ENCODE measurements around the gene NKAIN2.
A peak's percentile ranks its signal among the peaks of the same experiment; 100 is the strongest.

Gene NKAIN2

DNA sequence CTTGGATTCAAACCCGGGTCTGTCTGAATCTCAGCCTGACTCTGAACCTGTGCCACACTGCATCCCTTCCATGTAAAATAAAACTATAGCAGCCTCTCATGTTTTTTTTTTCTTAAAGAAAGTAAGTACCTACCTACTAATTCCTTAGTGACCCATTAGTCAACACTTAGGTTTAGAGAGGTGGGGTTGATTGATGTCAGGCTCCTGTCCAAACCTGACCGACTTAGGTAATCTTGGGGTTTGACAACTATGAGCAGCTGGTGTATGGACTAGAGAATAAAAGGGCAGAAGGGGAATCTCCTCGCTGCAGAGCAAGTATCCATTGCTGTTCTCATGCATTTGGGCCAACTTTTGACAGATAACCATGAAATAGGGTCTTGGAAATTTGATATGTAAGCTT is 6.5 kb downstream of the NKAIN2 start:
- no peak for DNase-seq

DNA sequence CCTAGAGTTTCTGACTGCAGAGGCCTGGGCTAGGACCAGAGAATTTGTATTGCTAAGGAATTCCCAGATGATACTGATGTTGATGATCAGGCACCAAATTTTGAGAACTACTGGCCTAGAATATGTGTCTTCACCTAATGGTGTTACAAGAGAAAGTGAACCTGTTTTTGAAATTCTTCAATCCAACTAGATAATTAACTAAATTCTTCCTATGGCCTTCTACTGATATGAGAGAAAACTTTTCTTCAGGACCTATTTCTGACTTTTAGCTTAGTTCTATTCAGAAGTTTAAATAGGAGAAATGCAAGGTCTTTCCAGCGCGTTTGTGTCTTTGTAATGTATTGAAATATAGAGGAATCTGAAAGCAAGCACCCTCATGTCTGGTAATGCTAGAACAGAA is 7.3 kb downstream of the NKAIN2 start:
- DNase-seq: peak; percentile 15

DNA sequence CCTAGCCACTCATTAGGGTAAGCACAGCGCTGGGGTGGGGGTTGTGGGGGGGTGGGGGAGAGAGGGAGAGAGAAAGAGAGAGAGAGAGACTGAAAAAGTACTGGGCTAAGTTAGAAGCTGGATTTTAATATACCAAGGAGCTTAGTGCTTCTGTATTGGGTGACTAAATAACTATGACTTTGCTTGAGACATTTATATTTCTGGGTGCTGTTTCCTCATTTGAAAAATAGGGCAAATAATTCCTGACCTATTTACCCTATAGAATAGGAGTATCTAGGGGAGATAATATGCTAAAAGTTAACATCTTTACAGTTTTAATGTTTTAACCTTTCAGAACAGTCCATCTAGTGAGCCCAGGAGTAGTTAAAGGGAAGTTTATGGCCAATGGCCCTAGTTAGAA is 7.7 kb downstream of the NKAIN2 start:
- no peak for DNase-seq

DNA sequence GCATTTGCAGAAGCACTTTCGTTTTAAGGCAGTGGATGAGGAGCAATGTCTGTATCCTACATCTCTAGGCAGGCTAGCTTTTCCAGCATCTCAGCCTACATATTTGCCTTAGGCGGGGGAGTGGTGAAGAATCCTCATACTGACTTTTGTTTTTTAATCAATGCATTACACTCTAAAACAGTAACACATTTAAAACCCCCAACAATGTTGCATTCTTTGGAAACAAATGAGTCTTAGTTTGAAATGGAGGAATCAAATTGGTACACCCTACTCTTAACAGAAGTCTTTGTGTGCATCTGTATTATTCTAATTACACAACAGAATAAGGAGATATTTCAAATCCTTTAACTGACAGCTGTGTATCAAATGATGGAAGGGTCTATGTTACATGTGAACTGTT is 9.0 kb downstream of the NKAIN2 start:
- DNase-seq: no peak

DNA sequence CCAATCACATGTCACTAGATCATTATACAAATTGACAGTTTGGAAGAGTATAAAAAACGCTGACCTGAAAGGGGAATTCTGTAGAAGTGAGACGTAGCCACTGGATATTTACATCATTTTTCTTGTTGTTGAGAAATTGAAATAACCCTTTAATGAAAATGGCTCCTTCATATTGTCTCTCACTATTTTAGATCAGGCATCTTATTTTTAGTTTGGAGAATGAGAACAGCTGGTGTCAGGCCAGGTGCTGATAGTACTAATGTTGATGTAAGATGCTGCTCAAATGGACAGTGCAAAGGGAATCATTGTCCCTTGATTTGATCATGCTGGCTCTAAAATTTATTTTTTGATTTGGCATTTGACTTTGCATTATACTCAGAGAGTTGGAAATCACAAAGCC is 17.4 kb downstream of the NKAIN2 start:
- peak; percentile 33 for DNase-seq

DNA sequence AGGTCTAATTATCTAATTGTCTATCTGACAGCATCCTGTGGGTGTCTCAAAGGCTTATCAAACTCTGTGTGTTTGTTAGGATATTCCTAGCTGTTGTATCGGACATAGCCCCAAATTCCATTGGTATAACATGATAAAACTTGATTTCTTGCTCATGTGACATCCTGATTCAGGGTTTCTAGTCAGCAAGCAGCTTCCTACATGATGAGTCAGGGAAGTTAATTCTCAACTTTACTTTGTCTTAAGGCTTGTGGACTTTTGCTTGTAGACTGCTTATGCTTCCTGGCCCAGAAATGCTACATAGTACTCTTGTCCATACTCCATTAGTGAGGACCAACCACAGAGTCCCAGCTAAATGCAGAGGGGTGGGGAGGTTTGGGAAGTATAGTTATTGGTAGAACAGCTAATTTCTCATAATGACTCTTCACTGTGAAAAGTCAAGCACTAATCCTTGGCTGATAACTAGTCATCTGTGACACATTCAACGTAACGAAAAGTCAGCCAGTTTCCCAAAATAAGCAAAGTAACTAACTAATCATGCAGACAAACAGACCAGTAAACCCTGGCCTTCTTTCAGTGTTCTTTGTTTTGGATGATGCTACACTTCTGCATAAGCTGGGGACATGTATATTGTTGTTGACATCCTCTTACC is 25.8 kb downstream of the NKAIN2 start:
- DNase-seq: no peak

DNA sequence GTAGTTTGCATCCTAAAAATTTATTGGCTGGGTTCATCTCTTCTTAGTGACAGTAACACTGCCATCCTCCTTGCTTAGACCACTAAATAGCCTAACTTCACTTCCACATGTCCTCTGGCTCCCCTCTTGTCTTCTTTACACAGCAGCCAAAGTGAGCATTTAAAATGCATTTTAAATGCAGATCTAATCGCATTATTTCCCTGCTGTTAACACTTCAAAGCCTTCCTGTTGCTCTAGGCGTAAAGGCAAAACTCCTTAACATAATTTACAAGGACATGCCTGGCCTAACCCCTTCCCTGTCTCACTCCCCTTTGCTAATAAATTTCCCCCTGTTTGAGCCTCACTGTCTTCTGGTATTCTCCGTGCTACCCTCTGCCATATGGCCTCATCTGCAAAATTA is 26.5 kb downstream of the NKAIN2 start:
- DNase-seq: no peak

DNA sequence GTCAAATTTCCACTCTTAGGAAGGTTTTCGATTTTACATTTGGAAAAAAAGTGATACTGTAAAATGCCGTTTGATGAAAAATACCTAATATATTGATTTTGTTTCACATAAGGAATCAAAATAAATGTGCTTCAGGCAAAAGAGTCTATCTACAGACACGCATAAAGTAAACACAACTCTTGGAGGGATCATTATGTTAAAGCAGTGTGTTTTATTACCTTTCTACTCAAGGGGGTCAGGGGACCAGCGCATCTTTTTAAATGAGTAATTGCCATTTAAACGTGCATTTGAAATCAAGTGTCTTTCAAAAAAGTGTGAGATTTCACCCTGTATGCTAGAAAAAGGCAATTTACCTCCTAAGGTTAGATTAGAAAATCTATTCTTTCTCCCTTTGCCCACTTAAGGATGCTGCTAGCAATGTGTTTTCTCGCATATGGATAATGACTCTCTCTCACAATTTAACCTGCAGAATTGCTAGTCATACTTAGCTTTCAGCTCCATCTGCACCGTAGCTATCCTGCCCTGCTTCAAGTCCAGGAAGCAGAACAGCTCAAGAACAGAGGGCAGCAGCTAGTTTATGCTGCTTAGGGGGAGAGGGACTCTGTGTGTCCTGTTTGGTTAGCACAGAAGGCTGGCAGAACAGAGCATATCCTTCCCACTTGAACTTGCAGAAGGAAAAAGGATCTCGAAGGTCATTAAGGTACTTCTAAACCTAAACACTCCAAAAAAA is 35.0 kb downstream of the NKAIN2 start:
- DNase-seq: peak; percentile 50

DNA sequence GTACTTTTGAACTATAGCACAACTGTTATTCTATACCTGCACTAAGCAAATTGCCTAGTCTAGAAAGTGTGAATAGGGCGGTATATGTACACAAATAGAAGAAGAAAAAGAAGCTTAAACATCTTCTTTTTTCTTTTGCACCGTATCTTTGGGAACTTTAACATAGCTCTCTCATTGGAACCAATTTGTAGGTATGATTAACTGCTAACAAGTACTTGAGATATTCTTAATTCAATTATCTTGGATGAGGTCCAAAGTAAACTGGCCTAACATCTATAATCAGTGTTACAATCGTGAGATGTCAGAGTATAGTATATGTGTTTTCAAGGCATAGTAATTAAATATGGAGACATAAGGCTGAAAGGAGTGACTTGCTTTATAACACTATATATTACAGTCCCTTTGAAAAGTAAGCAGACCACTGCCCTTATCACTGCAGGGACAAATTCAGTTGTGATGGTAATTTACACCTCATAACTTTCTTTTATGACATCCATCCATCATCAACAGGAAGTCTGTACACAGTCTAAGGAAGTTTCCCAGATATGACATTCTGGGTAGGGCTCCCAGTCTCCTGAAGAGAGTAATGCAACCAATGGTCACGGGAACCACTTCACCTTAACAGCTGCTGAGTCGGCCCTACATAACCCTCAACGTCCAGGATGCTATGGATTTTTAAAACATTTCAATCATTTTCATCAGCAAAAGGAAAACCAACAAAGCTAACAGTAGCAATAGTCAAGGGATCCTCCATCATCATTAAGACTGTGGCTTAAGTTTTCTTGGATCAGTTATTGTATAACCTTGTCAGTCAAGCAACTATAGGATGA is 37.6 kb downstream of the NKAIN2 start:
- DNase-seq: peak; percentile 55

DNA sequence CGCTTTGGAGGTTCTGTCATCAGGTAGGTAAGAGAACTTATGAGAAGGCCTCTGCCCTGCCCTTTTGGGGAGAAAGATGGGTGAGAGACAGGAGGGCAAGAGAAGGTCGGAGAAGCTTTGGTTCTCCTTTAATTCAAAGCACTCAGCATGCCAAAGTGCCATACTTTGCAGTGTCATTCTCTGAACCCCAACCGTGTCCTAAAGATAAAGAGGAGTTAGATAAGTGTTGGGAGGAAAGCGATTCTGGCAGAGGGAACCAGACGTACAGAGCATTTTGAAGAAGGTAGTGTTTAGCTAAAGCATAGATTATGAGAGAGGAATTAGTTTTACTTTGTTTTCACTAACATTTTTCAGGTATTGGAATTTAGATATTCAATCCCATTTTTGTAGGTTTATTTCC is 40.3 kb downstream of the NKAIN2 start:
- no peak for DNase-seq

DNA sequence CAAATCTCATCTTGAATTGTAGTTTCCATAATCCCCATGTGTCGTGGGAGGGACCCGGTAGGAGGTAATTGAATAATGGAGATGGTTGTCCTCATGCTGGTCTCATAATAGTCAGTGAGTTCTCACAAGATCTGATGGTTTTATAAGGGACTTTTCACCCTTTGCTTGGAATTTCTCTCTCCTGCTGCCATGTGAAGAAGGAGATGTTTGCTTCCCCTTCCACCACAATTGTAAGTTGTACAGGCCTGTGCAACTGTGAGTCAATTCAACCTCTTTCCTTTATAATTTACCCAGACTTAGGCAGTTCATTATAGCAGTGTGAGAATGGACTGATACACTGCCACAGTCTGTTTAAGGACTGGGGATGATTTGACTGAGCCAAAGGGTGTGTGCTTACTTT is 44.7 kb downstream of the NKAIN2 start:
- DNase-seq: no peak

DNA sequence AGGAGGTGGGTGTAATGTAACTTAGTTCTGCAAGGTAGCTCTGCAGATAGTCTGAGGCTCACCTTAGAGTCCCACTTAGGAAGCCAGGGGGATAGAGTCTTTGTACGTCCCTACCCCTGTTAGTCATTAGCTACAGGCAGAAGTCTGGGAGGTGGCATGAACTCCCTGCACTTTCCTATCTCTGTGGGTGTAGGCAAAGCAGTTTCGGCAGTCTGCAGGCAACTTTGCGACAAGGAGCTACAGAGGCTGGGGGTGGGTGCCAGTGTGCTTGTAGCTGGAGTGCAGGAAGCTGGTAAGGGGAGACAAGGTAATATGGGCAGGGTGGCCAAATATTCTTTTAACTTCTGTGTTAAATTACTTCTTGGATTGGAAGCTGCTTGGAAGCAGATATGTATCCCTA is 45.7 kb downstream of the NKAIN2 start:
- no peak for DNase-seq

DNA sequence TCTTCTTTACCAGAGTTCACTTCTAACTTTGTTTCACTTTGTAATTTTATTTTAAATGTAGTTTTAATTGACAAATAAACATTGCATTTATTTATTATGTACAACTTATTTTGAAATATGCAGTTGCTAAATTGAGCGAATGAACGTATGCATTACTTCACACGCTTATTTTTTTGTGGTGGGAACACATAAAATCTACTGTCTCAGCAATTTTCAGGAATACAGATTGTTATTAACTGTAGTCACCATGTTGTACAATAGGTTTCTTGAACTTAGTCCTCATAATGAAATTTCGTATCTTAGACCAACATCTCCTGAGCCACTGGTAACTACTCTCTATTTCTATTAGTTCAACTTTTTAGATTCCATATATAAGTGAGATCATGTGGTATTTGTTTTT is 46.9 kb downstream of the NKAIN2 start:
- DNase-seq: no peak

DNA sequence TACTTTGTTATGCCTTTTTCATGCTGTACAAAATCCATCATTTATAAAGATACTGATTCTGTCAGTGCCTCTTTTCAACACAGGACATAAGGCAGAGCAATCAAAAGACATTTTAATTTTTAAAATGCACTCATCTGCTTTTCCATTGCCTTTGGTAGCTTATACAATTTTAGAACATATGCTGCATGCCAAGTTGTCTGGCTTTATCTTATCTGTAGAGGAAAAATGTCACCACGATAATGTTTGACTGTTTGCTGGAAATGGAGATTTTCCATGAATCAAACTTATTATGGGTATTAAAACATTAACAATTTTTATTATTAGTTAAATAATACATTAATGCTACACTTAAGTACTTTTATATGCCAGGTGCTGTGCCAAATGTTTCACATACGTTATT is 50.5 kb downstream of the NKAIN2 start:
- DNase-seq: no peak

DNA sequence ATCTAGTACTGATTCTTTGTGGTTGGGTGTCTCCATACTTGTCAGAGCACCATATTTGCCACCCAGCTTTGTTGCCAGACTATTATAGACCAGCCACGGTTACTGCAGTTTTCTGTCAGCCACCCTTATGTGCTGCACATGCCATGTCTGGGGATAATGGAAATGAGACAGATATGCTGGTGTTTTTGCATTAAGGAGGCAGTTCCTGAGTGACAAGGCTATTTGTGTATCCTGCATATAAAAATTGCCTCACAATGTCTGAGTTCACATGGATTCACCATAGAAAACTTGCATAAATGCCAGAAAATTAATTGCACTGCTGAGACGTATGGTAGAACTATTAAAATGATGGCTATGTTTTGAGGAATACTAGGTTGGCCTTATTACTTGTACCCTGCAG is 51.8 kb downstream of the NKAIN2 start:
- no peak for DNase-seq

DNA sequence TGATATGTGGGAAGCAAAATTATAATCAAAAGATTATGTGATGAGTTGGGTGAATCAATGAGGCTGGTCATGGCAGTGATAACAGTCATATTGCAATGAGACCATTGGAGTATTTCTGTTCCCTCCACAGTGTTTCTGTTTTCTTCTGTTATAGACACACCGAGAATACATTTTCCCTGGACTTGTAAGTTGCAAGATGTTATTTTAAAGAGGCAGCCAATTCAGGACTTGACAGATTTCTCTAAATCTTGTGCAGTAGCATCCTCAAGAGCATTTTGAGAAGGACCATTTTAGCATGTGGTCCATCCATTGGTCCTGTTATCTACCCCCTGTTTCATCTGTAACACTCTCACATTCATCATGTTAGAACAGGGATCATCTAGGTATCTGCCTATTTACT is 55.6 kb downstream of the NKAIN2 start:
- DNase-seq: no peak

DNA sequence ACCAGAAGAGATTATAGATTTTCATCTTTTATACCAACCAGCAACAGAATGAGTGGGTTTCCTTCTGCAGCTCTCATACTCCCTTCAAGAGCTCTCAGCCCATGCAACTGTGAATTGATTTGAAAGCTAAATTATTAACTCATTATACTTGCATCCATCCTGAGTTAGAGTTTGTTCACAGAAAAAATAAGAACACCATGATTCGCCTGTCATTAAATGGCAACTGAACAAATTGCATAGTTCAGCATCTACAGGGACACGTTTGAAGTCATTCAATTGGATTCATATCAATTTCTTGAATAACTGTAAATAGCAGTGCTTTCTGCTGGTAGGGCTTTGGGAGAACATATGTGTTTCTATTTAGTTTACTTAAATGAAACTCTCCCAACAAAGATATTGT is 65.7 kb downstream of the NKAIN2 start:
- DNase-seq: no peak

DNA sequence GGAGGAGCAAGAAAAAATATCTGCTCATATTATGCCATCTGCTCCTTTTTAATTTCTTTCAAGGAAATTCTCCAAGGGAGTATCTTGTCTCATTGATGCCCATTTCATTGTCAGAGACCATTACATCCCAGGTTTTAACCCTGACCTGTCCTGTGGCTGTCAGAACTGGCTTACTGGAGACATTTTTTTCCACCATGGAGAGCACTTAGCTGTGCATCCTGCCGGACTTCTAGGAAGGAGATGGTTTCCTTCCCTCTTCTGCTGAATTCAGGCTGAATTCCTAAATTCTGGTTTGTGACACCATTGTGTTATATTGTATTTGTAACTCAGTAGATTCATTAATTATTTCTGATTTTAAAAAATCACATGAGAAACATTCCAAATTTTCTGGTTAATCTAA is 70.3 kb downstream of the NKAIN2 start:
- DNase-seq: no peak

DNA sequence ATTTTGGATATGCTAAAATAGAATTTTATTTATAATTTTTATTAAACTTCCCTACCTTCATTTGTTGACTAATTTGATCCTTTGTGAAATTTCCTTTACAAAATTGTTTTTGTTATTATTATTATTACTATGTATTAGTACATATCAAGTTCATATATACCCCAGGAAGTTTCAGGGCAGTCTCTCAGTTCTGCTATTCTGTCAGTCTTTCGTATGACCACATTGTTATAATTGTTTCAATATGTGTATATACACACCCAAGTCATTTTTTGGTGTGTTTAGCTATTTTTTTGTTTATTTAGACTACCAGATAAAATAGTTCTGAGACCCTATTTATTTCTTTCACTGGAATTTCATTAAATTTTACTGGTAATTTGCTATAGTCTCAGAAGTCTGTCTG is 72.1 kb downstream of the NKAIN2 start:
- no peak for DNase-seq

DNA sequence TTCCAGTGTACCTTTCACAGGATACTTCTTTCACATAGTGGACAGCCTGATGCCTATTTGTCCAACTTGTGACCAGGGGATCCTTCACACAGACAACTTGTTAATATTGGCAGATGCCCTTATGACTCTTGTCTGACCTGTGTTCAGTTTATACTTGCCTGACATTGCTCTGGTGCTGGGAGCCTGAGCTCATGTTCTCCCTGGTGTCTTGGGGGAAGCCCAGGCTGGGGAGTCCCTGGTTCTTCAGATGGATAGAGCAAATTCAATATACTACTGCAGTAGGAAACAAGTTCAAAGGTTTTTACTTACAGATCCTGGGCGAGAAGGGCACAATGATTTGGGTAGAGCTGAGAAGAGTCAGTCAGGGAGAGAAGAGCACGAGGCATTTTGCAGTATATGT is 76.1 kb downstream of the NKAIN2 start:
- no peak for DNase-seq

DNA sequence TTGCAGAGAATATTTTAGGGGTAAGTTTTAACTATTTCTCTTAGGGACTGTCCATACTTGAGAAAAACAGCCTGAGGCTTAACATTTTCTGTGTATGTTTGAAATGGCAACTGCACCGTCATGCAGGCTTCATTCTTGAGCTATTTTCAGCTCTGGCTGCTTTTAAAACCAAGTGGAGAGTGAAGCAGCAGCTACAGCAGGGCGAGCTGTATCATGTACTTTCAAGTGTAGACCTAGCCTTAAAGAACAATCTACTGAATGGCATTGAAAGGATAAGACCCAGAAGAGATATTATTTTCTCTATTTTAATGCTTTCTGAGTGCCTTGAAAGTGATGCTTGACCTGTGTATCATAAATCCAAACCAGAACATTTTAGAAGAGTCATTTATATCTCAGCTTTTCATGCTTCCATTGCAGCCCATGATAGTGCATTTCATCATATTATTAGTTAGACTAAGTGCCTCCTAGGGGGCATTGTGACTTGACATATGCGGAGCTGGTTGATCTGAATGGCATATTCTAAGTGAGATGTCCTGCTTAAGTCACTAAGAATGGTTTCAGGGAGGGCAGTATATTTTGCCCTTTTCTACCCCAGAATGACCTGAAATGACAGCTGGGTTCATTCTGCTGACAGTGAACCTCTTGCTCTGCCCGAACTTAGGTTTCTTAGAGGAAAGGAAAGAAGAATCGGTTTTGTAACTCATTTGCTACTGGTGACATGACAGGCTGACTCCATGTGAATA is 85.3 kb downstream of the NKAIN2 start:
- DNase-seq: peak; percentile 60

DNA sequence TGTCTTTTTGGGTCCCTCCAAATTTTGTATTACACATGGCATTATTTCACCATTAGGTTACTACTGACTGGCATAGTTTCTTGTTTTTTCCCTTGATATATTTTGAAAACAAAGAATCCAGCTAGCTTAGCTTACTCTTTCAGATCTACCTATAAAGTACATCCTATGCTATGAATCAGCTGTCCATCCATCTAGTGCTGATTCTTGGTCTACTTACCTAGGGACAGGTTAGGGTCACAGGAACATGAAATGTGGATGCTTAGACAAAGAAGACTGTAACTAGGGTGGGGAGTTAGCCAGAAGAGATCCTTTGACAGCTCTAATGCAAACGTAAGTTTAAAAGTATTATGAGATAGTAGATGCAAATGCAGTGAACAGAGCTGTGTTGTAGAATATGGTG is 91.7 kb downstream of the NKAIN2 start:
- DNase-seq: no peak

DNA sequence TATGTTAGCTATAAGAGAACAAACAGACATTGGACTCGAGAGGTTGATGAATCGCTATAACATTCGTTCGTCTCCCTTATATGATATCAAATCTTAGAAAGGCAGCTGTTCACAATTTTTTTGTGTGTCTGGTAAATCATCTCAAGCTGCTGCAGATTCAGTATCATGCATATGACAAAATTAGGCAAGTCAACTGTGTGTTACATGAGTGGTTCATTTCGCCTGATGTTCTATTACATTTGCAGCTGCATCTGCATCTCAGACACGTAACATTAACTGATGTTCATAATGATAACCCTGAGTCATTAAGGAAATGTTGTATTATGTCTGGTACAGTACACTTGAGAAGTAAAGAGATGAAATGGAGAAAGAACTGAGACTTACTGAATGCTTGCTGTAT is 92.1 kb downstream of the NKAIN2 start:
- DNase-seq: no peak
